Aortic smooth muscle cell (primary cell): ENCODE data around the gene ATXN1L. TPM values are rescaled to one million over a fixed set of nuclear protein-coding genes. Genes with fewer than 3 reads are reported as not detected.

ENCODE experiments used
- total RNA-seq: library from RNA; depleted of rRNA; stranded (reverse); fragments of >200 nt; gene quantifications from 2 replicates; pipeline ENCODE4 v1.2.3, GENCODE V29; 2014

The ATXN1L gene
- total RNA-seq, result 10.5 and 11.1 TPM in 2 replicates

GRCh38 chr16:71845639-71846430, at the start of gene ATXN1L:
ATXN1L (plus strand) TSS chr16:71845976; CDS start chr16:71849741, 3,765 bp downstream.

GRCh38 chr16:71808593-71809459, 37.0 kb upstream of the ATXN1L start, which contains the start of gene AP1G1:
AP1G1 (minus strand) TSS chr16:71808834; CDS start chr16:71789479, 19,355 bp downstream.

GRCh38 chr16:71883849-71884638, 38.3 kb downstream of the ATXN1L start, which contains the start of gene ZNF821:
ZNF821 (minus strand) TSS chr16:71884182; CDS start chr16:71879946, 4,236 bp downstream.

GRCh38 chr16:71894921-71895678, 49.3 kb downstream of the ATXN1L start, which contains the start of gene IST1:
IST1 (plus strand) TSS chr16:71895531; CDS start chr16:71915641, 20,110 bp downstream.

Other genes with a start within 250 kb of the ATXN1L start
- not detected in 2 replicates for gene MARVELD3, start 219.8 kb upstream of the ATXN1L start, total RNA-seq
- gene PHLPP2, start 121.3 kb upstream of the ATXN1L start, total RNA-seq, result 5.5 and 6.7 TPM in 2 replicates
- 49.0 and 63.0 TPM in 2 replicates for gene AP1G1, start 37.1 kb upstream of the ATXN1L start, total RNA-seq
- gene ZNF821, start 38.2 kb downstream of the ATXN1L start, total RNA-seq, result 4.0 and 4.4 TPM in 2 replicates
- gene IST1, start 49.6 kb downstream of the ATXN1L start, total RNA-seq, result 112 and 149 TPM in 2 replicates
- under 0.01 TPM in 1 of 2 replicates, not detected in the other for gene PKD1L3, start 154.4 kb downstream of the ATXN1L start, total RNA-seq
- 2.2 and 2.8 TPM in 2 replicates for gene DHODH, start 162.8 kb downstream of the ATXN1L start, total RNA-seq
- not detected in 2 replicates for gene HP, start 208.5 kb downstream of the ATXN1L start, total RNA-seq
- gene HPR, start 217.2 kb downstream of the ATXN1L start, total RNA-seq, result 0.26 TPM in 1 of 2 replicates, not detected in the other
- gene TXNL4B, start 247.6 kb downstream of the ATXN1L start, total RNA-seq, result 5.3 and 6.3 TPM in 2 replicates
- gene DHX38, start 247.9 kb downstream of the ATXN1L start, total RNA-seq, result 111 and 117 TPM in 2 replicates